ENCODE results near the gene SNRPD1. TPM values are rescaled to one million over a fixed set of nuclear protein-coding genes. Genes with fewer than 3 reads are reported as not detected.

Gene SNRPD1
- total and polyA plus RNA-seq, 9 of the 15 experiments (the other 6 are each of a cell fraction or from before 2014, with no cell fraction given): 186 to 1,063 (median 313) TPM

GRCh38 chr18:21598726-21599584, 13.2 kb upstream of the SNRPD1 start:
- peak; percentile 64 for ATAC-seq
- ChIA-PET POLR2A (interaction anchor here (0.6 to 3.3 kb wide), 9 partner anchors 10 to 104 kb away, joined by 3 to 31 read pairs (median 6); partner anchors contain the start of gene SNRPD1), CTCF (ENCODE audit: low intra/inter-chr PET ratio) (interaction anchor here (0.7 kb wide), 1 partner anchor 115 kb away, joined by 5 read pairs; no protein-coding TSS in a partner anchor)
- peak overlapping the region; percentile 97 for H3K4me3 ChIP-seq
- peaks cover 7% of the 10 kb centered on the region; the same call in 2 of the 3 replicates for H3K36me3 ChIP-seq (ENCODE audit: control insufficient read depth, insufficient read depth, low read length)
- H3K9ac ChIP-seq (ENCODE audit: insufficient read depth in 1 of 2, low read depth in 2 of 2, low read length in 2 of 2): peak overlapping the region; percentile 86 to 99
- no peaks in the 10 kb centered on the region for H3K9me3 ChIP-seq (replicated peaks; ENCODE audit: control insufficient read depth, insufficient read depth, low read depth, low read length)
- WGBS (ENCODE audit: insufficient coverage, low coverage, missing lambda C conversion rate): under 1% methylated on average over 18 of the region's 18 CpGs
- DNase-seq (ENCODE audit: extremely low read depth in 1 of 4, low spot score in 3 of 4): peak in 2 of 4 experiments; percentile 34 to 81
- peak; percentile 74 for FAIRE-seq
- peak overlapping the region; percentile 100 for H3K27ac ChIP-seq (ENCODE audit: extremely low read depth, low read depth, low read length)
- no TSS peak for BruUV-seq (replicated peaks)
- no peaks in the 10 kb centered on the region; the same call in 1 of the 2 replicates for H4K20me1 ChIP-seq (replicated peaks; ENCODE audit: control insufficient read depth, insufficient read depth, low read length)
- in situ Hi-C loops (cut with MboI) (no loop called here), intact Hi-C loops (cut with micrococcal nuclease) (no loop called here)
- H2AFZ ChIP-seq (ENCODE audit: low read depth, low read length): peak overlapping the region; percentile 97; the same call in 1 of the 2 replicates
- no peaks in the 10 kb centered on the region for H3K9me1 ChIP-seq (ENCODE audit: control insufficient read depth, insufficient read depth, low read length)
- H3K27me3 ChIP-seq (ENCODE audit: control insufficient read depth in 2 of 2, insufficient read depth in 2 of 2, low read length in 2 of 2): no peaks in the 10 kb centered on the region
- peaks cover 9 to 15% of the 10 kb centered on the region in 2 experiments for H3K4me1 ChIP-seq (replicated peaks in 1 of 2; ENCODE audit: control insufficient read depth in 2 of 2, insufficient read depth in 2 of 2, low read length in 2 of 2)
- H3K79me2 ChIP-seq (ENCODE audit: control insufficient read depth, insufficient read depth, low read length): peaks cover 63% of the 10 kb centered on the region
- peak overlapping the region; percentile 99 for H3K4me2 ChIP-seq (ENCODE audit: insufficient read depth, low read length)
- TF ChIP-seq, protein P1, sequence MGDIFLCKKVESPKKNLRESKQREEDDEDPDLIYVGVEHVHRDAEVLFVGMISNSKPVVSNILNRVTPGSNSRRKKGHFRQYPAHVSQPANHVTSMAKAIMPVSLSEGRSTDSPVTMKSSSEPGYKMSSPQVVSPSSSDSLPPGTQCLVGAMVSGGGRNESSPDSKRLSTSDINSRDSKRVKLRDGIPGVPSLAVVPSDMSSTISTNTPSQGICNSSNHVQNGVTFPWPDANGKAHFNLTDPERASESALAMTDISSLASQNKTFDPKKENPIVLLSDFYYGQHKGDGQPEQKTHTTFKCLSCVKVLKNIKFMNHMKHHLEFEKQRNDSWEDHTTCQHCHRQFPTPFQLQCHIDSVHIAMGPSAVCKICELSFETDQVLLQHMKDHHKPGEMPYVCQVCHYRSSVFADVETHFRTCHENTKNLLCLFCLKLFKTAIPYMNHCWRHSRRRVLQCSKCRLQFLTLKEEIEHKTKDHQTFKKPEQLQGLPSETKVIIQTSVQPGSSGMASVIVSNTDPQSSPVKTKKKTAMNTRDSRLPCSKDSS (IDR thresholded peaks at IDR 0.05; ENCODE audit: low read depth, partially characterized antibody): no peak
- TF ChIP-seq ZNF217 (CRISPR knock-in tag; IDR thresholded peaks at IDR 0.05): no peak
- TF ChIP-seq SETDB1 (IDR thresholded peaks at IDR 0.05; ENCODE audit: low read length): no peak
- TF ChIP-seq ZNF224 (CRISPR knock-in tag; IDR thresholded peaks at IDR 0.05): no peak
- no peak for TF ChIP-seq FUS (optimal IDR thresholded peaks at IDR 0.05; ENCODE audit: low read depth, low read length)
- no peak for TF ChIP-seq POU5F1 (IDR thresholded peaks at IDR 0.05; ENCODE audit: borderline replicate concordance, low read depth, low read length, partially characterized antibody)
- TF ChIP-seq ZKSCAN3 (CRISPR knock-in tag; IDR thresholded peaks at IDR 0.05): no peak
- TF ChIP-seq STAT6 (CRISPR knock-in tag; IDR thresholded peaks at IDR 0.05): no peak
- TF ChIP-seq CHAMP1 (IDR thresholded peaks at IDR 0.05): no peak
- no peak for TF ChIP-seq NFIC (IDR thresholded peaks at IDR 0.05)
- no peak for TF ChIP-seq RBM22 (IDR thresholded peaks at IDR 0.05; ENCODE audit: low read depth, low read length, poor library complexity, severe bottlenecking)
- TF ChIP-seq FIP1L1 (IDR thresholded peaks at IDR 0.05; ENCODE audit: low read depth, low read length, poor library complexity, severe bottlenecking): no peak

All from K562 (cell line).